ENCODE results near the gene ZIC1.

DNA sequence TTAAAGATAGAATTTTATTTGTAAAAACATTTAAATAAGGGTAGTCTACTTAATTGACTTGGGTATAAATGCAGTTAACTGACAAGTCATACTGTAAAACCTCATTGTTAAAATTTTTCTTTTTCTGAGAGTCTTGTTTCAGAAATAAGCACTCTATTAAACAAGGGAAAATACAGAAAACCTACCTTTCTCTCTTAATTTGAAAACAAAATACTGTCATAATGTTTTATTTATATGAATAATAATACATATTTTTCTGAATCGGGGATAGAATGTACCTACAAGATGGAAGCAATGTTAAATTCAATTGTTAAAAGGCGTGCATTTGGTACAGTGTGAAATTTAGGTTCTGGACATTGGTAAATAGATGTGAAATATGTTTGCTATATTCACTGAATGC lies 17.8 kb downstream of the ZIC1 start:
- TF ChIP-seq GATA2 (IDR thresholded peaks at IDR 0.05; ENCODE audit: low read depth, low read length) (no peak), GATA3 (IDR thresholded peaks at IDR 0.05; ENCODE audit: low read depth, low read length) (no peak)
